Smooth muscle cell (in vitro differentiated cells): Measurements from ENCODE around the gene SYT6. TPM values are rescaled to one million over a fixed set of nuclear protein-coding genes. Genes with fewer than 3 reads are reported as not detected.

Experiments used
- DNase-seq: peaks from one replicate; lab custom pipeline; 2025; ENCODE audit not compliant: unreplicated experiment; lab: John Stamatoyannopoulos, UW
- H2AFZ ChIP-seq: fragments of 200-600 bp; sonication (generic); 2 replicates; pipeline ENCODE4 v1.6.0; 2016; ENCODE audit warnings: antibody characterized with exemption, low read depth, mild to moderate bottlenecking
- H3F3A ChIP-seq: fragments of 200-600 bp; sonication (generic); 2 replicates; pipeline ENCODE4 v1.6.0; 2017; ENCODE audit warnings: antibody characterized with exemption, low read depth
- H3K27ac ChIP-seq: fragments of 200-600 bp; sonication (generic); 2 replicates; pipeline ENCODE4 v1.5.1; 2016; ENCODE audit warnings: low read depth, mild to moderate bottlenecking
- H3K27me3 ChIP-seq: fragments of 200-600 bp; sonication (generic); 2 replicates; pipeline ENCODE4 v1.6.1; 2016; ENCODE audit warnings: low read depth, mild to moderate bottlenecking
- H3K36me3 ChIP-seq: fragments of 200-600 bp; sonication (generic); 2 replicates; pipeline ENCODE4 v1.5.1; 2016; ENCODE audit warnings: low read depth
- H3K4me1 ChIP-seq: fragments of 200-600 bp; sonication (generic); 2 replicates; pipeline ENCODE4 v1.5.1; 2016; ENCODE audit warnings: low read depth
- H3K4me2 ChIP-seq: fragments of 200-600 bp; sonication (generic); 2 replicates; pipeline ENCODE4 v1.6.0; 2016; ENCODE audit warnings: mild to moderate bottlenecking
- H3K4me3 ChIP-seq: fragments of 200-600 bp; sonication (generic); 2 replicates; pipeline ENCODE4 v1.5.1; 2016; ENCODE audit warnings: mild to moderate bottlenecking
- H3K79me2 ChIP-seq: fragments of 200-600 bp; sonication (generic); 2 replicates; pipeline ENCODE4 v1.6.0; 2016; ENCODE audit warnings: low read depth, mild to moderate bottlenecking
- H3K9ac ChIP-seq: fragments of 200-600 bp; sonication (generic); 2 replicates; pipeline ENCODE4 v1.6.0; 2016; ENCODE audit warnings: low read depth
- H3K9me3 ChIP-seq: fragments of 200-600 bp; sonication (generic); replicated peaks from 2 replicates; pipeline ENCODE4 v1.5.1; 2016; ENCODE audit warnings: low read depth
- H4K20me1 ChIP-seq: fragments of 200-600 bp; sonication (generic); 2 replicates; pipeline ENCODE4 v1.6.0; 2016; ENCODE audit warnings: low read depth
- CTCF ChIP-seq: fragments of 200-600 bp; sonication (generic); IDR thresholded peaks from 2 replicates; pipeline ENCODE4 v1.5.1; 2017; ENCODE audit warnings: borderline replicate concordance, mild to moderate bottlenecking, antibody characterized with exemption; ENCODE audit not compliant: insufficient read depth, poor library complexity, severe bottlenecking
- WGBS: methylation state at CpG from one replicate; pipeline ENCODE4 v1.1.7; 2016; ENCODE audit warnings: low lambda C conversion rate; 5-methylcytosine and 5-hydroxymethylcytosine counted together
- polyA plus RNA-seq: library from polyadenylated mRNA; unstranded; fragments of >200 nt; fragmentation: Nextera tagmentation; extraction: Ambion mirVana; gene quantifications from 2 replicates; pipeline ENCODE4 v1.2.1, GENCODE V29; 2016
- total RNA-seq: library from RNA; depleted of rRNA; stranded (reverse); fragments of >200 nt; gene quantifications from 2 replicates; pipeline ENCODE4 v1.2.3, GENCODE V29; 2014

The SYT6 gene
- total and polyA plus RNA-seq, 2 experiments from 2014 or later, result not detected

DNA sequence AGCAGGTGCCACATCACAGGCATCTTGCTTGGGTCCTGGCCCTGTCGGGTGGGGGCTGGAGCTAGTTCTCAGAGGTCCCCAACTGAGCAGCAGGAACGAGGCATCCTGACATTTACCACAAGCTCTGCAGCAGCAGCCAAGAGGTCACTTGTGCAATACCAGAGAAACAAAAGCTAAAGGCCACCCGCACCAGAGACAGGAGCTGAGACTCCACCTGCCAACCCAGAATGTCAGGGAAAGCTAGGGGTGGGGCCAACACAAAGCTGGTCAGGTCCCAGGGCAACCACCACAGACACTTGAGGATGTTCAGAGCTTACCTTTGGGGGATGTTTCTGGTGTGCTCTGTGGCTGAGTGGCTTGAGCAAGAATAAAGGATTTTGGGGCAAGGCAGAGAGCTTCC lies 13.6 kb upstream of the SYT6 start:
- no peak overlapping the region for H3K9ac ChIP-seq
- no peak overlapping the region for H3K4me2 ChIP-seq
- no peak overlapping the region for H3K4me3 ChIP-seq
- peaks cover 4% of the 10 kb centered on the region for H3K4me1 ChIP-seq
- 87% methylated on average over 3 of the region's 3 CpGs for WGBS
- H3K36me3 ChIP-seq, result no peaks in the 10 kb centered on the region
- H3K27ac ChIP-seq, result no peak overlapping the region
- peaks cover 1% of the 10 kb centered on the region for H3K27me3 ChIP-seq
- H3K79me2 ChIP-seq, result no peaks in the 10 kb centered on the region
- no peak overlapping the region for H2AFZ ChIP-seq
- no peak for TF ChIP-seq CTCF
- H3K9me3 ChIP-seq, result no peaks in the 10 kb centered on the region
- H4K20me1 ChIP-seq, result no peaks in the 10 kb centered on the region
- DNase-seq, result no peak
- no peaks in the 10 kb centered on the region for H3F3A ChIP-seq

DNA sequence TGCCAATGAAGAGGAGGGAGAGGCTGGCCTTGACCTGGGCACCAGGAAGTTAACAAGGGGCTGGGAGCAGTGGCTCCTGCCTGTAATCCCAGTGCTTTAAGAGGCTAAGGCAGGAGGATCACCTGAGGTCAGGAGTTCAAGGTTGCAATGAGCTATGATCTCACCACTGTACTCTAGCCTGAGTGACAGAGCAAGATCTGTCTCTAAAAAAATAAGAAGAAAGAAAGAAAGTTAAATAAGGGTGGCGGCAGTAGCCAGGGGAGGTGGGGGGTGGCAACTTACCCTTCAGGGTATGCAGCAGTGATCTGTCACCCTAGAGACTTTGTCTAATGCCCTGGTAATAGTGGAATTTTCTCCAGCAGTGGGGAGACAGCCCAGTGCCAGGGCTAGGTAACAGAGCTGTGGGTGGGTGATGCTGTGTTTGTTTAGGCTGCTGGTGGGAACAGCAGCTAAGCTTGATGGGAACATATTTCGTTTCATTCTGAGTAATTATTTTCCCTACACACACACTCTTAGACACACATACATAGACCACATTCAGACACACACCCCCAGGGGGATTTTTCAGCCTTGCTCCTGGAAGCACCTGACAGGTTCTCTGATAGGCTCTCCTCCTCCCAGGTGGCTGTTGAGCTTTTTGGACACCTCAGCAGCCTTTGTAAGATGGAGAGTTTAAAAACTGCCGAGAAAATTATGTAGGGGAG lies 11.3 kb upstream of the SYT6 start:
- H4K20me1 ChIP-seq, result no peaks in the 10 kb centered on the region
- 88% methylated on average over 3 of the region's 3 CpGs for whole genome bisulfite sequencing
- H3K36me3 ChIP-seq, result no peaks in the 10 kb centered on the region
- no peak for DNase-seq
- H3K79me2 ChIP-seq, result no peaks in the 10 kb centered on the region
- no peak overlapping the region for H3K27ac ChIP-seq
- no peaks in the 10 kb centered on the region for H3F3A ChIP-seq
- H3K27me3 ChIP-seq, result peaks cover 23% of the 10 kb centered on the region
- no peak for TF ChIP-seq CTCF
- peaks cover 4% of the 10 kb centered on the region for H3K4me1 ChIP-seq
- no peak overlapping the region for H3K4me2 ChIP-seq
- H2AFZ ChIP-seq, result no peak overlapping the region
- H3K4me3 ChIP-seq, result no peak overlapping the region
- H3K9me3 ChIP-seq, result no peaks in the 10 kb centered on the region
- no peak overlapping the region for H3K9ac ChIP-seq

DNA sequence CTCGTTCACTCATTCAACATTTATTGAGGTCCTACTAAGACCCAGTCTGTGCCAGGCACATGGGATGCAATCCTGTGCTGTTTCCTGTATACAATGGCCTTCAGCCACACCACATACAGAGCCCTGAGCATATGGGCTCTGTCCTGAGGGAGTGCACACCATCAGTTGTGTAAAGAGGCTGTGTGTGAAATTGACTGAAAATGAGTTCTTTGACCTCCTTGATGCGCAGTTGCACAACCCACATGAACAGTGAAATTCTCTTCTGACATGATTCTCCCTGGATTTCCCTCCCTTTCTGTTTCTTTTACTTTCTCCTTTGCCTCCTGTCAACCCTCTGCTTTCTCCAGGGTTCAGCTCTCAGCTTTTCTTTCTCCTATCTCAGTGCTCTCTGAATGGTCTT lies 6.3 kb upstream of the SYT6 start:
- H3K4me2 ChIP-seq, result no peak overlapping the region
- 92% methylated on average over 2 of the region's 2 CpGs for WGBS
- no peaks in the 10 kb centered on the region for H3K79me2 ChIP-seq
- H4K20me1 ChIP-seq, result no peaks in the 10 kb centered on the region
- H3K9ac ChIP-seq, result no peak overlapping the region
- no peak overlapping the region for H3K27ac ChIP-seq
- DNase-seq, result no peak
- no peak for TF ChIP-seq CTCF
- H3K27me3 ChIP-seq, result peaks cover 72% of the 10 kb centered on the region
- H3K4me1 ChIP-seq, result no peaks in the 10 kb centered on the region
- H3K9me3 ChIP-seq, result no peaks in the 10 kb centered on the region
- no peaks in the 10 kb centered on the region for H3K36me3 ChIP-seq
- H3K4me3 ChIP-seq, result no peak overlapping the region
- H3F3A ChIP-seq, result no peaks in the 10 kb centered on the region
- H2AFZ ChIP-seq, result no peak overlapping the region

GRCh38 chr1:114157275-114157660 lies 3.6 kb upstream of the SYT6 start:
- peaks cover 1% of the 10 kb centered on the region for H3K4me1 ChIP-seq

More at GRCh38 chr1:114157275-114157660, 3.6 kb upstream of the SYT6 start:
- Histone ChIP-seq H2AFZ (no peak overlapping the region), H3K79me2 (no peaks in the 10 kb centered on the region), H4K20me1 (no peaks in the 10 kb centered on the region), H3K27me3 (peaks cover 98% of the 10 kb centered on the region), H3K27ac (no peak overlapping the region), H3K9me3 (no peaks in the 10 kb centered on the region), H3F3A (no peaks in the 10 kb centered on the region), H3K4me3 (no peak overlapping the region), H3K4me2 (no peak overlapping the region), H3K36me3 (no peaks in the 10 kb centered on the region), H3K9ac (no peak overlapping the region)
- WGBS, result 74% methylated on average over 6 of the region's 6 CpGs
- no peak for DNase-seq
- TF ChIP-seq CTCF, result no peak
